K562 (cell line): ENCODE measurements around the gene DEPP1. TPM values are rescaled to one million over a fixed set of nuclear protein-coding genes. Genes with fewer than 3 reads are reported as not detected.

Source experiments
- GATAD2B ChIP-seq: fragments of 450-650 bp; IDR thresholded peaks from 2 replicates; pipeline ENCODE4 v1.6.1; 2017; ENCODE audit warnings: mild to moderate bottlenecking, borderline replicate concordance
- KLF1 ChIP-seq: fragments of 450-650 bp; IDR thresholded peaks from 2 replicates; pipeline ENCODE4 v1.6.1; 2016; ENCODE audit warnings: missing genetic modification characterization, missing compliant biosample characterization
- MEIS2 ChIP-seq: fragments of 450-650 bp; IDR thresholded peaks from 2 replicates; pipeline ENCODE4 v1.6.1; 2014; ENCODE audit warnings: mild to moderate bottlenecking; ENCODE audit not compliant: partially characterized antibody
- NR1H2 ChIP-seq: sonication (generic); formaldehyde crosslinking; IDR thresholded peaks from 2 replicates; pipeline ENCODE4 v1.4.0; 2020; ENCODE audit warnings: mild to moderate bottlenecking, missing genetic modification reagents
- RBFOX2 ChIP-seq: fragments of 200-400 bp; formaldehyde crosslinking; IDR thresholded peaks from 2 replicates; pipeline ENCODE4 v1.6.1; 2017; ENCODE audit warnings: low read depth, mild to moderate bottlenecking, low read length, moderate library complexity
- TOE1 ChIP-seq, 2 experiments: fragments of 450-650 bp in 1 of 2; sonication (generic) in 1 of 2; formaldehyde crosslinking in 1 of 2; IDR thresholded peaks; 2 replicates each; pipeline versions ENCODE4 v1.7.1 to v1.8.0; 2016 to 2022; ENCODE audit warnings: borderline replicate concordance in 2 of 2, mild to moderate bottlenecking in 2 of 2, antibody characterized with exemption in 1 of 2, inconsistent platforms in 1 of 2, low read depth in 1 of 2, missing genetic modification reagents in 1 of 2, moderate library complexity in 1 of 2
- TRIM28 ChIP-seq: fragments of 450-650 bp; IDR thresholded peaks from 2 replicates; pipeline ENCODE4 v1.6.1; 2017
- ZBED1 ChIP-seq: IDR thresholded peaks from 2 replicates; pipeline ENCODE4 v1.6.1; 2014
- ZBTB11 ChIP-seq, 3 experiments: fragments of 200-800 bp in 1 of 3; fragments of 250-450 bp in 1 of 3; fragments of 450-650 bp in 1 of 3; sonication (Bioruptor Pico) in 1 of 3; sonication (Bioruptor generic) in 1 of 3; formaldehyde crosslinking in 1 of 3; IDR thresholded peaks; 2 replicates each; pipeline versions ENCODE4 v1.6.1 to v1.8.0; 2016 to 2022; ENCODE audit warnings: mild to moderate bottlenecking in 2 of 3, missing genetic modification characterization in 2 of 3, missing compliant biosample characterization in 1 of 3, moderate library complexity in 1 of 3
- ZBTB43 ChIP-seq: sonication (generic); formaldehyde crosslinking; IDR thresholded peaks from 2 replicates; pipeline ENCODE4 v1.8.0; 2023; ENCODE audit warnings: mild to moderate bottlenecking, missing genetic modification reagents
- polyA plus RNA-seq, 8 experiments: library from polyadenylated mRNA; depleted of rRNA in 4 of 8; stranded (reverse) in 5 of 8; unstranded in 3 of 8; fragments of >200 nt; fragmentation: Nextera tagmentation in 2 of 8; fragmentation: Illumina TruSeq in 1 of 8; extraction: Ambion mirVana in 2 of 8; extraction: Trizol in 1 of 8; gene quantifications; 2 replicates each; pipeline versions ENCODE4 v1.2.1 to v1.2.3, GENCODE V29; 2011 to 2014; ENCODE audit warnings: inconsistent platforms in 1 of 8, missing spikeins in 1 of 8
- total RNA-seq, 7 experiments: library from RNA; depleted of rRNA in 6 of 7; stranded (reverse); fragments of >200 nt in 6 of 7; fragmentation: Illumina TruSeq in 2 of 7; extraction: Trizol in 2 of 7; gene quantifications; 2 replicates each; pipeline versions ENCODE4 v1.2.1 to v1.2.3, GENCODE V29; 2011 to 2021; ENCODE audit warnings: low replicate concordance in 1 of 7
- TF ChIP-seq, protein P1 (sequence below): sonication (generic); formaldehyde crosslinking; IDR thresholded peaks from 2 replicates; pipeline ENCODE4 v1.4.0; 2020; ENCODE audit warnings: mild to moderate bottlenecking, missing genetic modification reagents
- TF ChIP-seq, protein P2 (sequence below): fragments of 250-450 bp; sonication (Bioruptor Pico); IDR thresholded peaks from 2 replicates; pipeline ENCODE4 v1.8.0; 2022; ENCODE audit warnings: inconsistent platforms, mild to moderate bottlenecking, moderate library complexity, borderline replicate concordance
- TF ChIP-seq, protein P3 (sequence below): fragments of 450-650 bp; formaldehyde crosslinking; IDR thresholded peaks from 2 replicates; pipeline ENCODE4 v1.4.0; 2020; ENCODE audit warnings: mild to moderate bottlenecking

The DEPP1 gene
- total and polyA plus RNA-seq, 9 of the 15 experiments (the other 6 are each of a cell fraction or from before 2014, with no cell fraction given): 0.04 to 0.54 (median 0.20) TPM; not detected in 1

DNA sequence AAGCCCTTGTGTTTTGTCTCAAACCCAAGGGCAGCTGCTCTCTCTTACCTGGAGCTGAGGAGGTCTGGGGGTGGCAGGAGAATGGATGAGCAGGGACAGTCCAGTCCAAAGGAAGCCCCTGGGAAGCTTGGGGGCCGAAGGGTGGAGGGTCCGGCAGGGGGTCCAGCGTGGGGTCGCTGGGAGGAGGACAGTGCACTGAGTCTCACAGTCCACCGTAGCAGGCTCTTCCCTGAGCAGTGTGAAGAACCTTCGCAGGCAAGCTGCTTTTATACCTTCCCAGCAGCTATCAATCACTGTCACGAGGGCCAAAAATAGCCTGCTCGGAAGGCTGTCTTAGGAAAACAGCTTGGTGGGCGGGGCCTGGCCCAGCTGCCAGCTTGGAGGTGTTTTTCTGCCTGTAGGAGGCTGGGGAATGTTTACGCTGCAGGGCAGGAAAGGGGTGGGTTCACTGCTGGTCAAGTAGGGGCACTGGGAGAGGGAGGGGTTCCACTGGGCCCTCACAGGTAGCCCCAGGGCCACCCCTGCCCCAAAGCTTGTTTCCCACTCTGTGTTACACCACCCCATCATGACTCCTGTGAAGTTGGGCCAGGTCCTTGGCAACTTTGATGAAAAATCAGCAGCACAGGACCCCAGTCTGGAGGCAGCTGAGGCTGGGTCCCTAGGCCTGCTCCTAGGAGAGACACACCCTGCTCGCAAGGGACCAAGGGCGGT is at the start of gene DEPP1 (continued):
- no peak for TF ChIP-seq ZBTB43 (CRISPR knock-in tag)
- peak; percentile 56; the same call in 1 of the 2 replicates for TF ChIP-seq TOE1 (IDR thresholded peaks at IDR 0.05; ENCODE audit: borderline replicate concordance)
- TF ChIP-seq TOE1 (CRISPR knock-in tag; IDR thresholded peaks at IDR 0.05; ENCODE audit: borderline replicate concordance, low read depth): no peak
- no peak for TF ChIP-seq NR1H2
- no peak for TF ChIP-seq ZBED1
- TF ChIP-seq MEIS2: peak; percentile 100
- TF ChIP-seq, protein P1, sequence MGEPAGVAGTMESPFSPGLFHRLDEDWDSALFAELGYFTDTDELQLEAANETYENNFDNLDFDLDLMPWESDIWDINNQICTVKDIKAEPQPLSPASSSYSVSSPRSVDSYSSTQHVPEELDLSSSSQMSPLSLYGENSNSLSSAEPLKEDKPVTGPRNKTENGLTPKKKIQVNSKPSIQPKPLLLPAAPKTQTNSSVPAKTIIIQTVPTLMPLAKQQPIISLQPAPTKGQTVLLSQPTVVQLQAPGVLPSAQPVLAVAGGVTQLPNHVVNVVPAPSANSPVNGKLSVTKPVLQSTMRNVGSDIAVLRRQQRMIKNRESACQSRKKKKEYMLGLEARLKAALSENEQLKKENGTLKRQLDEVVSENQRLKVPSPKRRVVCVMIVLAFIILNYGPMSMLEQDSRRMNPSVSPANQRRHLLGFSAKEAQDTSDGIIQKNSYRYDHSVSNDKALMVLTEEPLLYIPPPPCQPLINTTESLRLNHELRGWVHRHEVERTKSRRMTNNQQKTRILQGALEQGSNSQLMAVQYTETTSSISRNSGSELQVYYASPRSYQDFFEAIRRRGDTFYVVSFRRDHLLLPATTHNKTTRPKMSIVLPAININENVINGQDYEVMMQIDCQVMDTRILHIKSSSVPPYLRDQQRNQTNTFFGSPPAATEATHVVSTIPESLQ (CRISPR knock-in tag): no peak
- 0 out of 2 replicates have a peak, but pooled peaks have one; percentile 36 for TF ChIP-seq KLF1
- peak in 1 of 3 experiments; percentile 41; a peak in 1 of 6 replicates for TF ChIP-seq ZBTB11 (CRISPR knock-in tag; IDR thresholded peaks at IDR 0.05)
- TF ChIP-seq, protein P2, sequence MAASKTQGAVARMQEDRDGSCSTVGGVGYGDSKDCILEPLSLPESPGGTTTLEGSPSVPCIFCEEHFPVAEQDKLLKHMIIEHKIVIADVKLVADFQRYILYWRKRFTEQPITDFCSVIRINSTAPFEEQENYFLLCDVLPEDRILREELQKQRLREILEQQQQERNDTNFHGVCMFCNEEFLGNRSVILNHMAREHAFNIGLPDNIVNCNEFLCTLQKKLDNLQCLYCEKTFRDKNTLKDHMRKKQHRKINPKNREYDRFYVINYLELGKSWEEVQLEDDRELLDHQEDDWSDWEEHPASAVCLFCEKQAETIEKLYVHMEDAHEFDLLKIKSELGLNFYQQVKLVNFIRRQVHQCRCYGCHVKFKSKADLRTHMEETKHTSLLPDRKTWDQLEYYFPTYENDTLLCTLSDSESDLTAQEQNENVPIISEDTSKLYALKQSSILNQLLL (CRISPR knock-in tag): no peak
- TF ChIP-seq, protein P3, sequence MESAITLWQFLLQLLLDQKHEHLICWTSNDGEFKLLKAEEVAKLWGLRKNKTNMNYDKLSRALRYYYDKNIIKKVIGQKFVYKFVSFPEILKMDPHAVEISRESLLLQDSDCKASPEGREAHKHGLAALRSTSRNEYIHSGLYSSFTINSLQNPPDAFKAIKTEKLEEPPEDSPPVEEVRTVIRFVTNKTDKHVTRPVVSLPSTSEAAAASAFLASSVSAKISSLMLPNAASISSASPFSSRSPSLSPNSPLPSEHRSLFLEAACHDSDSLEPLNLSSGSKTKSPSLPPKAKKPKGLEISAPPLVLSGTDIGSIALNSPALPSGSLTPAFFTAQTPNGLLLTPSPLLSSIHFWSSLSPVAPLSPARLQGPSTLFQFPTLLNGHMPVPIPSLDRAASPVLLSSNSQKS (CRISPR knock-in tag): no peak
- no peak for TF ChIP-seq TRIM28
- TF ChIP-seq RBFOX2: peak; percentile 63
- no peak for TF ChIP-seq GATAD2B
